ENCODE results near the gene ZNRF4.

The ZNRF4 gene

DNA sequence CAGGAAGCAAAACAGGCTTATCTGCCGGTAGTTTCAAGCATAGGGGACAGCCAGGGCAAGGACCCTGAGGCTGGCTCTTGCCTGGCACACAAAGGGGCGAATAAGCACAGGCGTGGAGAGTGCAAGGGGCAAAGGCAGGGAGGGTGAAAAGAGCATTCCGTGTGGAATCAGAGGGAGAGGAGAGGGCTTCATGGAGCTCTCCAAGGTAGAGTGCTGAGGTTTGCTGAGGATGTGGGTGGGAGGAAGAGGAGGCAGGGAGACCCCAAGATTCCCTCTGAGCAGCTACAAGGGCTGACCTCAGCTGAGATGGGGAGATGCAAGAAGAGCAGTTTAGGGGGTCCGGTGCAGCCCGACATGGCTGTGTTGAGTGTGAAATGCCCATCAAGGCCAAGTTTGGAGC lies 36.5 kb upstream of the ZNRF4 start:
- TF ChIP-seq, protein P1, sequence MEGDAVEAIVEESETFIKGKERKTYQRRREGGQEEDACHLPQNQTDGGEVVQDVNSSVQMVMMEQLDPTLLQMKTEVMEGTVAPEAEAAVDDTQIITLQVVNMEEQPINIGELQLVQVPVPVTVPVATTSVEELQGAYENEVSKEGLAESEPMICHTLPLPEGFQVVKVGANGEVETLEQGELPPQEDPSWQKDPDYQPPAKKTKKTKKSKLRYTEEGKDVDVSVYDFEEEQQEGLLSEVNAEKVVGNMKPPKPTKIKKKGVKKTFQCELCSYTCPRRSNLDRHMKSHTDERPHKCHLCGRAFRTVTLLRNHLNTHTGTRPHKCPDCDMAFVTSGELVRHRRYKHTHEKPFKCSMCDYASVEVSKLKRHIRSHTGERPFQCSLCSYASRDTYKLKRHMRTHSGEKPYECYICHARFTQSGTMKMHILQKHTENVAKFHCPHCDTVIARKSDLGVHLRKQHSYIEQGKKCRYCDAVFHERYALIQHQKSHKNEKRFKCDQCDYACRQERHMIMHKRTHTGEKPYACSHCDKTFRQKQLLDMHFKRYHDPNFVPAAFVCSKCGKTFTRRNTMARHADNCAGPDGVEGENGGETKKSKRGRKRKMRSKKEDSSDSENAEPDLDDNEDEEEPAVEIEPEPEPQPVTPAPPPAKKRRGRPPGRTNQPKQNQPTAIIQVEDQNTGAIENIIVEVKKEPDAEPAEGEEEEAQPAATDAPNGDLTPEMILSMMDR (IDR thresholded peaks at IDR 0.05): no peak
- Histone ChIP-seq H3K4me1 (no peaks in the 10 kb centered on the region), H3K9me3 (no peaks in the 10 kb centered on the region), H3K27me3 (peaks cover 0 to 50% of the 10 kb centered on the region in 2 donors), H3K36me3 (no peaks in the 10 kb centered on the region), H3K27ac (no peak overlapping the region), H3K4me3 (no peak overlapping the region)
- no peak for DNase-seq
- intact Hi-C loops (cut with DNase I; ENCODE audit: low total_unique reads): no loop called here

DNA sequence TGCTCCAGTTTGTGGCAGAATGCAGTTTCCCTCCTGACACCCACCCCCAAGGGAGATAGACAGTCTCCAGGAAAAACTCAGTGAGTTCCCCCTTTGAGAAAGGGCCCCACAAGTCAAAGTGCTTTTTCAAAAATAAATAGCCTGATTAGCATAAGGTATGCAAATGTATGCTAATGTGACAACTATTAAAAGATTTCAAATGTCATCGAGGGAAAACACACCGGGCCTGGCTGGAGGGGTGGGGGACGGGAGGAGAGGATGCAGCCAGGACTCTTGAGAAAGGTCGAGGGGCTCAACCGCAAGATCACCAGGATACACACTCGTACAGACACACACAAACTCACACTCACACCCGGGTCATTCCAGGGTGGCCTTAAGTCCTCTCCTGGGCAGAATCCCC lies 34.3 kb upstream of the ZNRF4 start:
- TF ChIP-seq, protein P1 (IDR thresholded peaks at IDR 0.05): no peak
- H3K27ac ChIP-seq: no peak overlapping the region
- H3K4me1 ChIP-seq: no peaks in the 10 kb centered on the region
- intact Hi-C loops (cut with DNase I; ENCODE audit: low total_unique reads): no loop called here
- peaks cover 0 to 56% of the 10 kb centered on the region in 2 donors for H3K27me3 ChIP-seq
- no peaks in the 10 kb centered on the region for H3K9me3 ChIP-seq
- no peak for DNase-seq
- no peaks in the 10 kb centered on the region for H3K36me3 ChIP-seq
- no peak overlapping the region for H3K4me3 ChIP-seq

DNA sequence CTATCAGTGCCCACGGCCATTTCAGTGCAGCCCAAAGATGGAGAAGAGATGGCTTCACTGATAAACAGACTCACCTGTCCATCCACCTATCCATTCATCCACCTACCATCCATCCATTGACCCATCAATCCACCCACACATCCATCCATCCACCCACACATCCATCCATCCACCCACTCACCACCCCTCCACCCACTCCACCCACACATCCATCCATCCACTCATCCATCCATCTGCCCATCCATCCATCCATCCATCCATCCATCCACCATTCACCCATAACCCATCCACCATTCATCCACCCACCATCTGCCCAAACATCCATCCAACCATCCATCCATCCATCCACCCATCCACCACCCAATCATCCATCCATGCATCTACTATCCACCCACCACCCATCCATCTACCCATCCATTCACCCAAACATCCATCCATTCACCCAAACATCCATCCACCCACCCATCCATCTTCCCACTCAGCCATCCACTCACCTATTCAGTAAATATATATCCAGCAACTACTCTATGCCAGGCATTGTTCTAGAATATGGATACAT lies 31.6 kb upstream of the ZNRF4 start:
- intact Hi-C loops (cut with DNase I; ENCODE audit: low total_unique reads): no loop called here
- Histone ChIP-seq H3K4me3 (no peak overlapping the region), H3K36me3 (no peaks in the 10 kb centered on the region), H3K9me3 (no peaks in the 10 kb centered on the region), H3K27ac (no peak overlapping the region), H3K27me3 (peaks cover 0 to 64% of the 10 kb centered on the region in 2 donors), H3K4me1 (no peaks in the 10 kb centered on the region)
- TF ChIP-seq, protein P1 (IDR thresholded peaks at IDR 0.05): no peak
- DNase-seq: no peak

DNA sequence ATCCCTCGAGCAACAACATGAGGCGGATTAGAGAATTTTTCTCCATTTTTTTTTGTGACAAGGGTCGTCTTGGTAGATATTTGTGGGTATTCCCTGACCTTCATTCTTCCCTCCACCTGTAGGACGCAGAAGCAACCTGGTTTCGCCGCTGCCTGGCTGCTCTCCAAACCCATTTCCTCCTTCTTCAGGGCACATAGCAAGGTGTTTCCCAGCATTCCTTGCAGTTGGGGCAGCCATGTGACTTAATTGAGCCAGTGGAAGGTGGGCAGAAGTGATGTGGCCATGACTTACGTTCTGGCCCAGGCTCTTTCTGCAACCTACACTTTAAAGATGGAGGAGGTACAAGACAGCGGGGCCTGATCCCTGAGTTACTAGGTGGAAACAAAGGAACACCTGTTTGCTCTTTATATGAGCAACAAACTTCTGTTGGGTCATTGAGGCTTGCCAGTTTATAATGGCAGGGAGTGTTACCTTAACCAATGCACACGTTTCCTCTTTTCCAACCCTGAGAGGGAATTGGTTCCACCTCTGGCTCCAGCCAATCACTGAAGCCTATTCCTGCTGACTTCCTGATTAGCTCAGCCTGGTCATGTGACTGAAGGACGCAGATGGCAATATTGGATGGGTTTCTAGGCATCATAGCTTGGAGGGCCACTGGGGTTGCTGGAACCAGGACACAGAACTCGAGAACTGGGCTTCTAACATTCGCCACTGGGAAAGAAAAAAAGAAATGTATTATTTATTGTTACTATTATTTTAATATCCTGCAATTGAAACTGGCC lies 30.8 kb upstream of the ZNRF4 start:
- Histone ChIP-seq H3K9me3 (no peaks in the 10 kb centered on the region), H3K4me1 (no peaks in the 10 kb centered on the region), H3K27ac (no peak overlapping the region), H3K36me3 (no peaks in the 10 kb centered on the region), H3K27me3 (peaks cover 0 to 57% of the 10 kb centered on the region in 2 donors), H3K4me3 (no peak overlapping the region)
- TF ChIP-seq, protein P1 (IDR thresholded peaks at IDR 0.05): no peak
- intact Hi-C loops (cut with DNase I; ENCODE audit: low total_unique reads): no loop called here
- no peak for DNase-seq

DNA sequence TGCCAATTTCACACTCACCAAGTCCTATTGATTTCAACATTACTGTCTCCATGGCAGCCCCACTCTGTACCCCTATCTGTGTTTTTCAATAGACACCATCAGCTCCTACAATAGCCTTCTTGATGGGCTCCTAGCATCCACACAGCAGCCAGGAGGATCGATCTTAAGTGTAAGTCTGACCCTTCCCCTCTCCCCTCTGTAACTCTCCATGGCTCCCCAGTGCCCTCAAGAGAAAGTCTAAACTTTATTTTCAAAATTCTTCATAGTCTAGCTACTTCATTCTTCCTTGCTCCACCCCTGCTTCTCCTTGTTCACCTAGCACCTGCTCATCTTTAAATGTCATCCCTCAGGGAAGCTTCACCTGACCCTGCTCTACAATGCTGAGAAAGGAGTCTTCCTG lies 30.0 kb upstream of the ZNRF4 start:
- H3K27ac ChIP-seq: no peak overlapping the region
- no peak overlapping the region for H3K4me3 ChIP-seq
- no peaks in the 10 kb centered on the region for H3K9me3 ChIP-seq
- TF ChIP-seq, protein P1 (IDR thresholded peaks at IDR 0.05): no peak
- no peaks in the 10 kb centered on the region for H3K36me3 ChIP-seq
- no peaks in the 10 kb centered on the region for H3K4me1 ChIP-seq
- H3K27me3 ChIP-seq: peaks cover 0 to 48% of the 10 kb centered on the region in 2 donors
- intact Hi-C loops (cut with DNase I; ENCODE audit: low total_unique reads): no loop called here
- no peak for DNase-seq

Data from tibial artery (tissue), 4 donors.